Muscle of back (tissue), 11 donors: ENCODE data around the gene PTPRQ. TPM values are rescaled to one million over a fixed set of nuclear protein-coding genes. Genes with fewer than 3 reads are reported as not detected.
A peak's percentile ranks its signal among the peaks of the same experiment; 100 is the strongest.

Experiments used
- DNase-seq, 3 donors: peaks; one replicate each; pipeline versions ENCODE4 v3.0.0 to v3.0.0-alpha.2; 2013
- polyA plus RNA-seq, 10 donors: library from polyadenylated mRNA; unstranded; fragments of 120-200 nt; gene quantifications; one replicate each; pipeline ENCODE4 v1.2.1, GENCODE V29; 2013; ENCODE audit not compliant: insufficient read length in 10 of 10

PTPRQ gene
- polyA plus RNA-seq, 10 donors = 0.36 to 2.4 (median 1.3) TPM

- DNase-seq = peak in 1 of 3 donors; percentile 73
These were observed 259.1 kb downstream of the PTPRQ start for GRCh38 chr12:80702889-80703805.

- DNase-seq = no peak
These were observed 260.4 kb downstream of the PTPRQ start for GRCh38 chr12:80704420-80704819.

GRCh38 chr12:80707126-80707829 is 263.2 kb downstream of the PTPRQ start, which contains the start of gene MYF6:
MYF6 (plus strand) TSS chr12:80707634; CDS start chr12:80707720, 86 bp downstream.
- no peak for DNase-seq

- DNase-seq = no peak
These were observed 263.8 kb downstream of the PTPRQ start for GRCh38 chr12:80707830-80708258.

- peak in 1 of 3 donors; percentile 71 for DNase-seq
These were observed 264.4 kb downstream of the PTPRQ start for GRCh38 chr12:80708259-80708974.

GRCh38 chr12:80708975-80709328 is 264.9 kb downstream of the PTPRQ start:
- no peak for DNase-seq

GRCh38 chr12:80709811-80710726 is 266.0 kb downstream of the PTPRQ start:
- no peak for DNase-seq

GRCh38 chr12:80710727-80711449 is 266.9 kb downstream of the PTPRQ start:
- no peak for DNase-seq

GRCh38 chr12:80711866-80712265 is 267.8 kb downstream of the PTPRQ start:
- DNase-seq = no peak

GRCh38 chr12:80712866-80713265 is 268.8 kb downstream of the PTPRQ start:
- DNase-seq = no peak

- DNase-seq = no peak
These were observed 269.4 kb downstream of the PTPRQ start for GRCh38 chr12:80713419-80713818.

GRCh38 chr12:80714055-80714454 is 270.0 kb downstream of the PTPRQ start:
- peak in 1 of 3 donors; percentile 56 for DNase-seq

- DNase-seq = no peak
These were observed 270.8 kb downstream of the PTPRQ start for GRCh38 chr12:80714846-80715245.

GRCh38 chr12:80715713-80716249 is 271.7 kb downstream of the PTPRQ start:
- DNase-seq = no peak

- peak in 1 of 3 donors; percentile 63 for DNase-seq
These were observed 272.8 kb downstream of the PTPRQ start, which contains the start of gene MYF5 for GRCh38 chr12:80716696-80717469. MYF5 (plus strand) TSS chr12:80716912; CDS start chr12:80717064, 152 bp downstream.

- no peak for DNase-seq
These were observed 273.8 kb downstream of the PTPRQ start for GRCh38 chr12:80717856-80718255.

GRCh38 chr12:80720516-80720915 is 276.5 kb downstream of the PTPRQ start:
- no peak for DNase-seq

- no peak for DNase-seq
These were observed 277.3 kb downstream of the PTPRQ start for GRCh38 chr12:80721326-80721725.
